Fibroblast of skin of back (primary cell): ENCODE results near the gene ZNF621.
"Not testable (repeated sequence)": the region's sequence is repeated elsewhere in the genome, so short reads cannot be mapped to it uniquely, and the experiment has no call there.

Experiments used
- DNase-seq: peaks from one replicate; pipeline ENCODE4 v3.0.0-alpha.2; 2013

Gene ZNF621

GRCh38 chr3:40546816-40547215 lies 22.1 kb downstream of the ZNF621 start:
- DNase-seq: peak; percentile 70

GRCh38 chr3:40550167-40550566 lies 25.4 kb downstream of the ZNF621 start:
- DNase-seq: peak; percentile 28

GRCh38 chr3:40557575-40558161 lies 32.9 kb downstream of the ZNF621 start:
- DNase-seq: no peak

- DNase-seq: not testable (repeated sequence)
Observed at GRCh38 chr3:40562482-40562881, 37.7 kb downstream of the ZNF621 start.

- DNase-seq: not testable (repeated sequence)
Observed at GRCh38 chr3:40565629-40566028, 40.9 kb downstream of the ZNF621 start.

- no peak for DNase-seq
Observed at GRCh38 chr3:40566694-40567093, 41.9 kb downstream of the ZNF621 start.

DNA sequence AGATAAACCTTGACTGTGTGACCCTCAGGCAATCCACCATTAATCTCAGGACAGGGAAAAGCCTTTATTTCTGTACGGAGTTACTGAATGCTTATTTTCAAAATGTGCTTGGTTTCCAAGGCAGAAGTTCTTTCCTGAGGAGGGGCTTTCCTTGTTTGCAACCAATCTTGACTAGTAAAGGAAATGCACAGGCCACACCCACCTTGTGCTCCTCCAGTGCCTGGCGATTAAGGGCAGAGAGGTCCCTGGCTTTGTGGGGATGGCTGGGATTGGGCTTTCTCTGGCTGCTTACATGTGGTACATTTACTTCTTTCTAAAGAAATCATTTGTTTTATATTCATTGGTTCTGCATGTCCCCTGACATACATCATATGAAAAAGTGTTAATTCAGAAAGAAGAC lies 47.8 kb downstream of the ZNF621 start:
- no peak for DNase-seq

- DNase-seq: no peak
Observed at GRCh38 chr3:40574050-40574449, 49.3 kb downstream of the ZNF621 start.

GRCh38 chr3:40574661-40575060 lies 49.9 kb downstream of the ZNF621 start:
- peak; percentile 25 for DNase-seq

GRCh38 chr3:40576396-40576795 lies 51.6 kb downstream of the ZNF621 start:
- no peak for DNase-seq

DNA sequence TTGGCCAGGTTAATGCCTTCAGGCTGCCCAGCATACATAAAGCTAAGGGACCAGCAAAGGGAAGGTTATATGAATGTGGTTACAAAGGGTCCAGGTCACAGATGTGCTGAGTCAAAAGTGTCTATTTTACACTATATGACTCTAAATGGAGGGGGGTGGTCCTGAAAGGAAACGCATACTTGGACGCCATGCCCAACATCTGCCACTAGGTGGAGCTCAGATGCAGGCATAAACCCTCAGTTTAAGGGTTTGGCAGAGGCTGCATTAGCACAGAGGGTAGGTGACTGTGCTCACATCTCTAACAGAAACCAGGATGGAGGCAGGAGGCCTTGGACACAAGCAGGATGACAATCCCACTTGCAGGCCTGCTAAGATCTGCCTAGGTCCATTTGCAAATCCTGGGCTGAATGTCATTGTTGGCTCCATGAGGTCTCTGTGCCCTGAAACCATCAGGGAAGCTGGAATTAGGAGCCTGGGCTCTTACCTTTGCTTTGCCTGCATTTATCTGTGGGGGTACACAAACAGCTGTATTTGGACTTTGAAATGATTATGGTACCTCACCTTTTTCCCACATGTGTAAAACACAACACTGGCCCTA lies 55.8 kb downstream of the ZNF621 start:
- DNase-seq: peak; percentile 68

GRCh38 chr3:40581166-40581565 lies 56.4 kb downstream of the ZNF621 start:
- no peak for DNase-seq

GRCh38 chr3:40582401-40583027 lies 57.8 kb downstream of the ZNF621 start:
- no peak for DNase-seq

- no peak for DNase-seq
Observed at GRCh38 chr3:40583691-40584090, 58.9 kb downstream of the ZNF621 start.

DNA sequence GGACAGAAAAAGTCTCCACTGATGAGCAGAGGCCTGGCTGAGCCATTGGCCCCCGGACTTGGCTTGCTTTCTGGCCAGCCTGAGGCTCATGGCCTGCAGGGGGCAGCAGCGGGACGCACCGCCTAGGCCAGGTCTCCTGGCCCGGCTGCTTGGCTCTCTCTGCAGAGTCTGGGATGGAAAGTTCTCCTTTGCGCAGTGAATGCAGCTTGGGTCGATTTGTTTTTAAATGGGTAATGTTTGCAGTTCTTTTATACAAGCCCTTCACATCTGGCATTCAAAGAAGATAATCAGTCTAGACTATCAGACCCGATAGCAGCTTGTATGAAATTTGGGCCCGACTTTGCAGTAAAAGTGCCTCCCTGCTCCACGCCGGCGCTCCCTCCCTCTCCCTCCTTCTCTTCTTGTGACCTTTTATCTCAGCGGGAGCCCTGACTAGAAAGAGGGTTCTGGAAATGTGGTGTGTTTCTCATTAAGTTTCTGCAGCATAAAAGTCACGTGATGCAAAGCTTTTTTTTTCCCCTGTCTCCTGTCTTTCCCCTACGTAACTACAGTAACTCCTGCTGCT lies 59.9 kb downstream of the ZNF621 start:
- DNase-seq: peak; percentile 70

DNA sequence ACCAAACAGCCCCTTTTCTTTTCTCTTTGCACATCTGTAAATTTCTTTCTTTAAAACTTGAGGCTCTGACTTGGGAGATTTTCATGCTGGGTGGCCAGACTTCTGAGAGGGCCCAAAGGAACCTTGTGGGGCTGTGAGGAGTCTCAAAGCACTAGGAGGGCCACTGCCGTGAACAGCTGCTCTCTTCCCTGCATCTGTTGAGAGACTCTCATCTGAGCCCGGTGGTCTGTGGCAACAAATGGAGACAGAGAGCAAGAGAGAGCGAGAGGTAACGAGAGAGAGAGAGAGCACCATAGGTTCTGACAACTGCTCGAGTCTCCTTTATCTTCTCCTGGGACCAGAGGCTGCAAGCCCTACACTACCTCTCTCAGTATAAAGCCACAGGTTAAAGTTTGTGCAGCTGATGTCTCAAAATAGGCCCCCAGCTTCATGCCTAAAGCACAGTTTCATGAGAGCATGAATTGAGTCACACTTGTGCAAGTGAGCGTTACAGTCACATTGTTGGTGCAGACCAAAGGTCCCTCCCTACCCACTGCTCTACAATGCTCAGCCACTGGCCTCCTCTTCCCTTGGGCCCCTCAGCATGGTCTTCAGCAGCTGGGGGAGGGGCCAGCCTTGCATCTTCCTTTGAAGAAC lies 60.7 kb downstream of the ZNF621 start:
- no peak for DNase-seq

GRCh38 chr3:40586901-40587300 lies 62.1 kb downstream of the ZNF621 start:
- no peak for DNase-seq

DNA sequence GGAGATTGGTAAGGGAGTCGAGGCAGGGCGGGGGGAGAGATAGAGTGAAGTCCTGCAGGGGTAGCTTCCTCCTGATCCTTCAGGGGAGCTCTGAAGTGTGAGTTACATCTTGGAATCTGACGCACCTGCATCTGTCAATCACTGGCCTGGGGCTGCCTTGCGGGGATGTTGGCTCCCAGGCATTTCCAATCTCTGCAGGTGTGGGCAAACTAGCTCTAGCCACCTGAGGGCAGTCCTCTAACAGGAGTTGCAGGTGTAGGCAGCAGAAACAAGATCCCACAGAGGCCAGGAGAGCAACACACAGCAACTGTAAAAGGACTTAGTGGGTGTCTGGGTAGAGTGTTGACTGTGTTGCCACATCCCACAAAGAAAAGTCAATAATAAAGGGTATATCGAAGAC lies 63.6 kb downstream of the ZNF621 start:
- no peak for DNase-seq
